Ovary (tissue), 3 donors: Measurements from ENCODE around the gene HOXA13.

Source experiments
- EP300 ChIP-seq: sonication (generic); formaldehyde crosslinking; IDR thresholded peaks from one replicate; pipeline ENCODE4 v1.6.1; 2017; ENCODE audit warnings: antibody characterized with exemption
- POLR2A ChIP-seq: fragments of 450-650 bp; IDR thresholded peaks from one replicate; pipeline ENCODE4 v1.6.1; 2017; ENCODE audit warnings: antibody characterized with exemption, mild to moderate bottlenecking, moderate library complexity
- TF ChIP-seq, protein P1 (sequence below), 3 donors: fragments of 450-650 bp in 2 of 3; fragments of 200-600 bp in 1 of 3; IDR thresholded peaks; one replicate each; pipeline versions ENCODE4 v1.5.1 to v1.8.0; 2016 to 2022; ENCODE audit warnings: antibody characterized with exemption in 3 of 3, mild to moderate bottlenecking in 1 of 3
- donor health status: DM: no; HTN: no; CAD: no.

DNA sequence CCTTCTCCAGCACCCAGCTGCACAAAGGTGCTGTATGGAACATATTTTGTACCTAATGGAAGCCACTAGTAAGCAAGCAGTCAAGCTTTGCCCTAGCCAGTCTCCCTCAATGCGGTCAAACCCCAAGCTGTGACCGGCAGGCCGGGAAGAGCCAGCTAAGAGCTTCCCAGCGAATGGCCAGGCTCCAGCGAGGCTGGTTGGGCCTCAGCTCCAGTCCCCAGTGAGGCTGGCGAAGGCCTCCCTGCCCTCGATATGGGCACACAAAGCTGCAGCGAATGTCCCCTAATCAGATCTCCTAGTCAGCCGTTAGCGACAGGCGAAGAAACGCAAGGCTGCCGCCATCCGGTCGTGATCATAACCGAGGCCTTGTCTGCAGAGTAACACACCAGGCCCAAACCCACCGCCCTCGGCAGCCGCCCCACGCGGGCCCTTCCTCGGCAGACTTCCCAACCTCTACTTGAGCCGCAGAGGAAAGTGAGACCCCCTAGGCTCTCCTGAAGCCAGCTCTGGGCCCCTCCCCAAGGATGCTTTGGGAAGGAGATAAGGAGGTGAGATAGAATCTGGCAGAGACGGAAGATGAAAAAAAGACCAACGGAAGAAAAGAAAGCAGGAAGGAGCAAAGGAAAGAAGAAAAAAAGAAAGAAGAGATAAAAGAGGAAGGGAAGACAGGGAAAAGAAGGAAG, 31.5 kb downstream of the HOXA13 start:
- TF ChIP-seq, protein P1, sequence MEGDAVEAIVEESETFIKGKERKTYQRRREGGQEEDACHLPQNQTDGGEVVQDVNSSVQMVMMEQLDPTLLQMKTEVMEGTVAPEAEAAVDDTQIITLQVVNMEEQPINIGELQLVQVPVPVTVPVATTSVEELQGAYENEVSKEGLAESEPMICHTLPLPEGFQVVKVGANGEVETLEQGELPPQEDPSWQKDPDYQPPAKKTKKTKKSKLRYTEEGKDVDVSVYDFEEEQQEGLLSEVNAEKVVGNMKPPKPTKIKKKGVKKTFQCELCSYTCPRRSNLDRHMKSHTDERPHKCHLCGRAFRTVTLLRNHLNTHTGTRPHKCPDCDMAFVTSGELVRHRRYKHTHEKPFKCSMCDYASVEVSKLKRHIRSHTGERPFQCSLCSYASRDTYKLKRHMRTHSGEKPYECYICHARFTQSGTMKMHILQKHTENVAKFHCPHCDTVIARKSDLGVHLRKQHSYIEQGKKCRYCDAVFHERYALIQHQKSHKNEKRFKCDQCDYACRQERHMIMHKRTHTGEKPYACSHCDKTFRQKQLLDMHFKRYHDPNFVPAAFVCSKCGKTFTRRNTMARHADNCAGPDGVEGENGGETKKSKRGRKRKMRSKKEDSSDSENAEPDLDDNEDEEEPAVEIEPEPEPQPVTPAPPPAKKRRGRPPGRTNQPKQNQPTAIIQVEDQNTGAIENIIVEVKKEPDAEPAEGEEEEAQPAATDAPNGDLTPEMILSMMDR (IDR thresholded peaks at IDR 0.05), result no peak
- TF ChIP-seq POLR2A, result no peak
- no peak for TF ChIP-seq EP300
